Inferior parietal cortex (tissue), 1 donor: ENCODE measurements around the gene ALDH4A1.

Experiments used
- DNase-seq: peaks from one replicate; pipeline ENCODE4 v3.0.0-alpha.2; 2016; ENCODE audit errors: extremely low spot score

Gene ALDH4A1

DNA sequence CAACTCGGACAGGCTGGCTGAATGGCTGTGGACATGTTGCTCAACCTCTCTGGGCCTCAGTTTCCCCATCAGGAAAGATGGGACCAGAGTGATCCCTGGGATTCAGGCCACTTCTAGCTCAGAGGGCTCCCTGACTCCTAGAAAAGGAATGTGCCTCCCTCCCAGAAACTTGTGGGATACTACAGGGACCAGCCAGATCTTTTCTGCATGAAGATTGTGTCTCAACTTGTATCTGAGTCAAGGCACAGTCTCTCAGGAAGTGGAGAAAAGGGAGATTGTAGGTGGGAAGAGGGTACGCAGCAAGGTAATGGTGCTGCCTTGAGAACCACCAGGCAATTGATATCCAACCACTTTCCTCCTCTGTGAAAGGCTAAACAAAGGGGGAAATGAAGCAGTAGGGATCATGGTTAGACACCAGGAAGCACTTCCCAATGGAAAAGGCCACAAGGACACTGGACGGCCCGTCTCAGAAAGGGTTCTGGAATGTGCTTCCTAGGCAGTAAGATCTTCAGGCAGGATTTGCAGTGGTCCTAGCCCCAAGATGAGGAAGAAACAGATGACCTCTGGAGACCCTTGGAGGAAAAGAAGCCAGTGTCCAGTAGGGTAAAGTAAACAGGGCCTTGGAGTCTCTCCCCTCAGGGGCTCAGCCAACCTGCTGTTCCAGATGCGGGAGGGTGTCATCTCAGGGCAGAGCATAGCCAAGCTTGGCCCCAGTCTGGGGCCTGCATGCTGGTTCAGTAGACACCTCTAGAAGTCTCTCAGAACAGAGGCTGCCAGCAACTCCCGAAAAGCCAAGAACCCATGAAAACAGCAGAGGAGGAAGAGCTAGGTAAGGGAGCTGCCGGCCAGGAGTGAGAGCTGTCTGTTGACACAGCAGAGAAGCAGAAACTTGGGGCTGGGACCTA lies 37.3 kb upstream of the ALDH4A1 start:
- no peak for DNase-seq

DNA sequence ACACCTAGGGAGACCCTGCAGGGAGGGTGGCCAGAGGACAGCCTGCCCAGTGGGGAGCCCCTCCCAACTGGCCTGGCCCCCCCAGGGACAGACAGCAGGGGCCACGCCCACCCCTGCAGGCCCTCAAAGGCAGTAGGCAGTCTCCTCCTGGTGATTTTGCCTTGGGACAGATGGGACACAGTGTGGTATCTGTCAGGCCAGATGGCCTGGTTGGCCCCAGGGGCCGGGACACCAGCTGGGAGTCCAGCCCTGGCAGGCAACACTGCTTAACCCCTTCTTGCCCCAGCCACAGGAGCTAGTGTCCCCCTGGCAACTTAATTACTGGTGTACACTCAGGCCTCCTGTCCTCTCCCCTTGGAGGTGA lies 36.3 kb upstream of the ALDH4A1 start:
- DNase-seq = no peak

DNA sequence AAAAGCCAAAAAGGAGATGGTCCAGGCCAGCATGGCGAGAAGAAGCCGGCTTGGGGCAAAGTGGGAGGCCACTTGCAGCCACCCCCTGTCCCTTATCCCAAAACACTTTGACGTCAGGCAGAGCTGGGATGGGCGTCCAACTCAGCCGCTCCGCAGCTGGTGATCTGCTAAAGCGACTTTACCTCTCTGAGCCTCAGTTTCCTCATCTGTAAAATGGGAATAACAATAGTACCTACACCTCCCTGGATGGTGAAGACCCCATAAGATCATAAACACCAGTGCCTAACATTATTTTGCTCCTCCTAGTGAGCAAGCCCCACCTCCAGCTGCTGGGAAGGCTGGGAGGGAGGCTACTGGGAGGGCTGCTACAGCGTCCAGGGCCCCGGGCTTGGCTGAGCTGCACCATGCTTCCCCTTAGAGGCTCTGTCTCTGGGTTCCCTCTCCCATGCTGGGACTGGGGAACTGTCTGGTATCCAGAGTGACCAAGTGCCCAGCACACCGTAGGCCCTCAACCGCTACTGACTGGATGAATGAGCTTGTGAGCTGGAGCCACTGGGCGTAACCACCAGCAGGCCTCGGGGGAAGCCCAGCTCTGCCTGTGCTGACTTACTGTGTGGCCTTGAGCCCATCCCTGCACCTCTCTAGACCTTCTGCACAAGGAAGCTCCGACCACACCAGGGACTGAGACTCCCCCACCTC lies 35.8 kb upstream of the ALDH4A1 start:
- no peak for DNase-seq

DNA sequence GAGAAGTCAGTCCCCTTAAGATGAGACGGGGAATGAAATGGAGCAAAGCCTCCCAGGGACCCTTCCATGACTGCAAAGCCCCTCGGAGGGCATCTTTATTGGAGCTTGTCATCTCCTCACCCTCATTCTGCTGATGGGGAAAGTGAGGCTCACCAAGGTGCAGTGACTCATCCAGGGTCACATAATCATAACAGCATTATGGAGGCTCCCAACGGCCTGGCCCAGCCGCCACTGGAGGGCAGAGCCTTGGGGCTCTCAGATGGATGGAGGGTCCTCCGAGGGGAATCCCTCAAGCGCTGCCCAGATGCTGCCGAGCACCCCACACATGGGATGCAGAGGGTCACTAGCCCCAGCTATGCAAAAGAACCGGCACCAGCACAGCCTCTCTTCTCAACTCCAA lies 35.2 kb upstream of the ALDH4A1 start:
- DNase-seq = no peak

DNA sequence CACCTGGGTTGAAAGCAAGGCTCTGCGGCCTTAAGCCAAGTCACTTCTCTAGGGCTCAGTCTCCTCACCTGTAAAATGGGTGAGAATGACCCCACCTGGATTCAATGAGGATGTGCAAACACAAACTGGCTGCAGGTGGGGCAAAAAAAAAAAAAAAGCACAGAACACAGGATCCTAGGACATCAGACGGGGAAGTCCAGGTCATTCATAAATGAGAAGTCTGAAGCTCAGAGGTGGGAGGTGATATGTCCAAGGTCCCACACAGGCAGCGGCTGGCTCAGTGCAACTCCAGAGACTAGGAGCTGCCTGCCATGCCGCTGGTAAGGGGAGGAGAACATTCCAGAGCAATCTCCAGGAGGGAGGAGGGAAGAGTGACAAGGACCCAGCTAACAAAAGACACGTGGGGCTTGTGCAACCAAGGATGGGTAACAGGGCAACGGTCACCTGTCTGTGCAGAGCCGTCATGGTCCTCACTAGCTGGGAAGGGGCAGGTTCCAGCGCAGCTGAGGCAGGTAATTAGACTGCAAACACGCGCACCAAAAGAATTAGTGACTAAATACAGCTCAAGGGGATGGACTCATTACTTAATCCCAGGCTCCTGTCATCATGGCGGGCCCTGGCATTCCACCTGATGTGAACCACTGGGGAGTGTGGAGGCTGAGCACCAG lies 34.6 kb upstream of the ALDH4A1 start:
- no peak for DNase-seq

DNA sequence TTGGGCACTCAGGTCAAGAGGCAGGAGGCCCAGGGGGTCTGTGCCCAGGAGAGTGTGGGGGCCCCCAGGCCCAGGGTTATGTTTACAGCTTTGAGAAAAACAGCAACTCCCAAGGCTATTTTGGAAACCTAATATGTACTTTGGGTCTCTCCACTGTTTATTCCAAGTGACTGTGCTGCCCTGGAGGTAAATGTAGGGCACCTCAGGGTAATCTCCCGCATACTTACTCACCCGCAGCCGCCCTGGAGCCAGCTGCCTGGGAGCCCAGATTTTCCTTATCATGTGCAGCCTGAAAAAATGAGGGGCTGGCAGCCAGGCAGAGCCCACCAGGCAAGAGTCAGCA lies 34.1 kb upstream of the ALDH4A1 start:
- DNase-seq = no peak

DNA sequence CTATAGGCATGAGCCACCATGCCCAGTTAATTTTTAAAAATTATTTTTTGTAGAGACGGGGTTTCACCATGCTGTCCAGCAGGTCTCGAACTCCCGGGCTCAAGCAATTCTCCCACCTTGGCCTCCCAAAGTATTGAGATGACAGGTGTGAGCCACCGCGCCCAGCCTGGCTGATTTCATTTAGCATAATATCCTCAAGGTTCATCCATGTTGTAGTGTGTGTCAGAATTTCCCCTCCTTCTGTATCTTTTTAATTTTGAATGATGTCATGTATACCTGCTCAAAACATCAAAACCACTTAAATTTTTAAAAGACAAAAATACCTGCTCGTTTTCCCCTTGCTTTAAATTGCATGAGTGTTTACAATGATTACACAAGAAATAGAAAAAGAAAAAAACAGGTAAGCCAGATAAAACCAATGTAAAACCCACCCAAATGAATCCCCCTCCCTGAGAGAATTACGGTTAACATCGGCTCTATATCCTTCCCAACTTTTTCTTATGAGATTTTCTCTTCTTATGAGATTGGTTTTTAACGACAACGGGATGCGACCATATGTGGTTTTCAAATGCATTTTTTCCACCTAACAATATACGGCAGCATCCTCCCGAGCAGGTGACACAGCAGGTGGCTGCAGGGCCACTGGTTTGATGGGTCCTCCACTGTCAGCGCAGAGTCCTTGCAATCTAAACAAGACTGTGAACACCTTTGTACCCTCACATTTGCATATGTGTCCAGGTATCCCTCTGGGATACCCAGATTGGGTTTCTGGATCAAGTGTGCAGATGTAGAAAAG lies 32.0 kb upstream of the ALDH4A1 start:
- DNase-seq = no peak

DNA sequence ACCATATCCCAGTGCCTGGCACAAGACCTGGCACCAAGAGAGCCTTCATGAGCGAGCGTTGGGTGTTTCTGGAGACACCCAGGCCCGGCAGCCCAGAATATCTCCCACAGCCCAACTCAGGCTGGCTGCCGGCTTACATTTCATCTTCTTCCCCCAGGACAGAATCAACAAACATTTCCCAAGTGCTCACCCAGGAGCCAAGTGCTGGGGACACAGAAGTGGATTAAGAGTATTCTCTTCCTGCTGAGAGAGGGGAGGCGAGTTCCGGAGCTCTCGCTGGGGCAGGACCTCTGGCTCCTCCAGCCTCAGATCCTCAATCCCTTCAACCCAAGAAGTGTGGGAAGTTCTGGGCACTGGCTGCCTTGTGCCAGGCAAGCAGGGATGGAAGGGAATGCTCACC lies 30.5 kb upstream of the ALDH4A1 start:
- DNase-seq = no peak

DNA sequence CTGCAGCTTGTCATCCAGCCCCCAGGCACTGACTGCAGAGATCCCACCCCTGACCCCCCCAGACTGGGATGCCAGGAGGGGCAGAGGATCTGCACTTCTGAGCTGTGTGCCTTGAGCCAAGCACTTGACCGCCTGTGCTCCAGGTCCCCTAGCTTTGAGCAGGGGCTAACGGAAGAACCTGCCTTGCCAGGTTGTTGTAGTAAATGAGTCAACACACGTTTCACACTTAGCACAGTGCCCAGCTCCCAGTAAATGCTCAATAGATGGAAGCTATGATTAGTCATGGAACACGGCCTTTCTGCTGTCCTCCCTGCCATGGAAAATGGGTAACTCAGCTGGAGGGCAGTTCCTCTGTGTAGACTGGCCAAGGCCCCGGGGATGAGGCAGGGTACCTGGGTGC lies 30.0 kb upstream of the ALDH4A1 start:
- no peak for DNase-seq

DNA sequence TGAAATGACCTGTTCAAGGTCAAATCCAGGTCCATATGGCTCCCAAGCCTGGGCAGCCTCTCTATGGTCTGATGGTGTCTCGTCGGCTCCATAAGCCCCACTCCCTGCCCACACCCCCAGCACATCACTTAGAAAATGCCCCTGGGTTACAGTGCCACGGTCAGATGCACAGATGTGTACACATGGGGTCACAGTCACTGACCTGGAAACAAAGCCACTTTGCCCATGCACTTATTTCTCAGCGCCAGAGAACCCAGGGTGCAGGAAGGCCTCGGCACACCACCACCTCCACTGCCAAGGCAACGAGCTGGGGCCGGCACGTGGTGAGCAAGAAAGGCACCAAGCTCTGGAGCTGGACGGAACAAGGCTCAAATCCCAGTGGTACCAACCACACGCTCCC lies 29.4 kb upstream of the ALDH4A1 start:
- DNase-seq = no peak

DNA sequence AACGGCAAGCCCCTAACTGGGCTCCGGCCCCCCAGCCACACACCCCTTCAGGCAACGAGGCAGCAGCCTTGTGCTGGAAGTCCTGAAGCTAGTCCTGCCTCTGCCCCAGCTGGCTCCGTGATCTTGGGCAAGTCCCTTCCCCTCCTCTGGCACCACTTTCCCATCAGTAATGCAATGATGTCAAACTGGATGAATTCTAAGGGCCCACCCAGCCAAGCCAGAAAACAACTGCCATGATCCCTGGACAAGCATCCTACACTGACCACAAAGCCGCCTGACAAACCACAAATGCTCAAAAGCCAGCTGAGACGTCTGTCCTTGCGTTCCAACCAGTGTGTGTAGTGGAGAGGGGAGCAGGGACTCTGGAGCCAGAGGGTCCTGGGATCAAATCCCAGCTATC lies 27.3 kb upstream of the ALDH4A1 start:
- no peak for DNase-seq

DNA sequence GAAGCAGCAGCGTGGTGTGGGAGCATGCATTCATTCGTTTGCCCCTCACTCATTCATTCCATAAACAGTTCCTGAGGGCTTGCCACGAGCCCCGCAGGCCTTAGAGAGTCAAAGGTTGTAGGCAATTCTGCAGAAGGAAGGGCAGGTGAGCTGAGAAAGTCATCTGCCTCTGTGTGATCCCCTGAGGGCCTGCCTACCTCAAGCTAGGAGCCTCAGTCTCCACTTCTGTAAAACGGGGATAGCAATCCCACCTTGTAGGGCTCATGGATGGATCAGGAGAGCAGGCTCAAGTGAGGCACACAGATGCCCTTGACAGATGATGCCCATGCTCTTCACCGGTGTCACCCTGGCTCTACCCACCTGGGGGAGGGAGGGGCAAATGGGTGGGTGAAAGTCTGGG lies 26.6 kb upstream of the ALDH4A1 start:
- DNase-seq = no peak

DNA sequence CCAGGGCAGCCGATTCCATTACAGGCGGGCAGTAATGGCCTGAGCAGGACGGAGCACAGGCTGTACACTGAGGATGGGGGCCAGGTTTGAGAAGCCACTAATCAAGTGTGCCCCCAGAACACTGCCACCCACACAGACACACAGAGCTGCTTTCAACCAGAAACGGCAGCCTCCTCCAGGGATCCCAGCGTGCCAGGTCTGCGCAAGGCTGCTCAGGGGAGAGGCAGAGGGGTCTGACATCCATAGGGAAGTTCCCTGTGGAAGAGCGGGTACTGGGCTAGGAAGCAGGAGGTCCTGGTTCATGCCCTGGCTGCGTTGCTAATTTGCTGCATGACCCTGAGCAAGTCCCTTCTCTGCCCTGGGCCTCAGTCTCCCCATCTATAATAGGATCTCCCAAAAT lies 26.1 kb upstream of the ALDH4A1 start:
- DNase-seq = no peak

DNA sequence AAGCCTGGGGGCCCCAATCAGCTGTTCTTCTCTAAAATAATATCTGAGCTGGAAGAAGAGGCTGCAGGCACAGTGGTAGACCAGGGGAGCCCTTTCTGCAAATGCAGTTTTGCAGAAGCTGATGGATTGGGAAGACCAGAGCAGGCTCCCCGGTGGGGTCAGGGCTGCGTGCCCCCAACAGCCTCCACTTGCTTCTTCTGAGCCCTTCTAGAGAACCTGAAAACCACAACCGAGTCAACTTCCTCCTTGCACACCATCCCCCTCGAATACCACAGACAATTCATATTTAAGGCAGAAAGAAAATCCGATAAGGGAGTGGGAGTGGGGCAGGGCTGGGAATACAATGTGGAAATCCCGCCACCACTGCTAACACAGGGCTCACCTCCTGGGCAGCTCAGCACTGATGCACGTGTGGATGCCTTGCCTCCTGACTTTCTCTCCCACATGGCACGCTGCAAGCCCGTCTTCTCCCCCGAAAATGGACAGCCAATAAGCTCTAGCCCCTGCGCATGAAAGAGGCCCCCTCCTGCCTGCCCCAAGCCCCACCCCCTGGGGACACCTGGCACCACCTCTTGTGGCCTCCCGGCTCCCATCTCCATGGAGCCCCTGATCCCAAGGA lies 25.4 kb upstream of the ALDH4A1 start:
- no peak for DNase-seq

DNA sequence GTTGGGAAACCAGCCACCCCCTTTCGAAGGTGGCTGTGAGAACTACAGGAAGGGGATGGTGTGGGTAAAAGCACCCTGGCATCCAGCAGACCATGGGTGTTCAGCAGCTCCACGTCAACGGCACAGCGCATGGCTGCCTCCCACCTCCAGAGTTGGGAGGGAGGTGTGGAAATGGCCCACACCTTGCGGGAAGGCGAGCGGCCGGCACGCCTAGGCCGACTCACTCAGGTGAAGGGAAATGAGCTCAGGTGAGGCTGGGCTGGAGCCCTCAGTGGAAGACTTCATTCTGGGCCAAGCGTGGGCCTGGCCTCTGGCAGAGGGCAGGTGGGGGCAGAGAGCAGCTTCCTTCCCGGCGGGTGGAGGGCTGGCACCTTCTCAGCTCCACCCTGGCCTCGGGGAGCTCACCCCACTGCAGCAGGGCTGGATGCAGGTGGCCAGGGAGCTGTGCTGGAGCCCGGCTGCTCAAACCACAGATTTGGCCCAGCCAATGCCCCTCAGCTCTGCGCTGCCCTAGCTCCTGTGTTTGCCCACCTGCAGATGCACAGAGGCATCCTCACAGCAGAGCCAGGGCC lies 24.8 kb upstream of the ALDH4A1 start:
- no peak for DNase-seq

DNA sequence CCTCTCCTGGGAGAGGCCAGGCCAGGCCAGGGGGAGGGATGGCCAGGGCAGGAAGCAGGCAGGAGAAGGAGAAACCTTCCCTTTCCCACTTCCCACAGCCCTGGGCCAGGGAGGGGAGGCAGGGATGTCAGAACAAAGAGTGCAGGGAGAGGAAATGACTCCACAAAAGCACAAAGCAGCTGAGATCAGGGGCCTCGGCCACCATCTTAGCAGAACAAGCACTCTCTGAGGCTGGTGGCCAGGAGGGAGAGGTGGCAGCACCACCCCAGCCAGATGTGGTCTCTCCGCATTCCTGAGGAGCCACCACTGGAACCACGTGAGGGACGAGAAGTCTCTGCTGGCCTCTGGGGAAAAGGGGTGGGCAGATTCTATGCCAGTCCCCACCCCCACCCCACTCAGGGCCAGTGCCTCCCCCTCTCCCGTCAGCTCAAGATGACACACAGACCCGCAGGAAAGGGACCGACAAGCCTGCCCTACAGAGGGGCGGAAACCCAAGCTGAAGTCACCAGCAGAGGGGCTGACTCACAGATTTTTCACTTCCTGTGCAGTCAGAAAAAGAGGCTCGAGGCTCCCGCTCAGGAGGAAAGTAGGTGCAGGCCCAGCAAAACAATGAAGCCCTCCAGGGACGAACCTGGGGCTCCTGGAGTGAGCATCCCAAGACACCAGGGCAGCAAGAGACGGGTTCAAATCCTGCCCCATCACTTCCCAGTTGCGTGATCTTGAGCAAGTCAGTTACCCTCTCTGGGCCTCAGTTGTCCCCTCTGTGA lies 24.1 kb upstream of the ALDH4A1 start:
- no peak for DNase-seq

DNA sequence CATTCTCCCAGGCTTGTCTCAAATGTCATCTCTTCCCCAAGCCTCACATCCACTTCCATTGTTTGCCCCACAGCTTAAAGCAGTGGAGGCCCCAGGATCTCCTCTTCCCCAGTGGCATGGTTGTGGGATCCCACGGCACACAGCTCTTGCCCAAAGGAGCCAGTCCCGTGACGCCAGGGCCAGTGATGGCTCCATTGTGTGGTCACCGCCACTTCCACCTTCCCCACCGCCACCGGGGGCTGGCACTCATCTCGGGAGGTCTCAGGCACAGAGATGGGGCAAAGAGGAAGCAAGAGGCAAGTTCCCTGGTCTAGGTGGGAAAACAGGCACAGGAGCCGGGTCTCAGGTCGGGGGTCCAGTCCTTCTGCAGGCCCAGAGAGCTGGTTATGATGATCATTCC lies 22.9 kb upstream of the ALDH4A1 start:
- DNase-seq = no peak

DNA sequence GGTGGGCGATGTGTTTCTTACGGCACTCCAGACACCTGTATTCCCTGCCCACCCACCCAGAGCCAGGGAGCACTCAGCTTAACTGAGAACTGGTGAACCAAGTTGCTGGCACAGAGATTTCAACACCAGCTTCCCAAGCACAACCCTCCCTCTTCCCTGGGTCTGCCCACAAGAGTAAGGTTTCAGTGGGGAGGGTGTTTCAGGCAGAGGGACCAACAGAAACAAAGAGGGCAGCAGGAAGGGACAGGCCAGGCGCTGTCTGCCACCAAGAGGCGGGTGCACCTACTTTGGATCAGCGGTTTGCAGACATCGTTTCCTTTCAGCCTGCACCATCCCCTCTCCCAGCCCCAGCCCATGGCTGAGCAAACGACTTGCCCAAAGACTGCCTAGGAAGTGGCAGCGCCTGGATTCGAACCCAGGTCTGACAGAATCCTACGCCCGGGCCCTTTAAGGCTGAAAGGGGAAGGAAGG lies 21.9 kb upstream of the ALDH4A1 start:
- no peak for DNase-seq

DNA sequence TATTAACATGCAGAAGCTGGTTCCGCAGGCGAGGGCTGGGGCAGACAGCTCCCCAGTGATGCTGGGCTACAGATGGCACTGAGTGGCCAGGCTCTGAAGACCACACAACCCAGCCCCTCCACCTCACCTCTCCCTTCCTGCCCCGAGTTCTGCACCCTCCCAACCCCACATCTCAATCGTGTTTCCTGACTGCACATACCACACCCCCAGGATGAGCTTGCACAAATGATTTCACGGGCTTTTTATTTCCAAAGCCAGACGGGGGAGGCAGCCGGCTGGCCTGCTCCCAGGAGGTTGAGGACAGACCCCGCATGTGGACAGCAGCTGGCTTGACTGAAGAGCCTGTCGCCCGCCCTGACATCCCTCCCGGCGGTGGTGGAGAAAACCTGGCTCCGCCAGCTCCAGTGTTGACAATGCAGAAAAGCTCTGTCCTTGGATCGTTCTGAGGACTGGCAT lies 21.4 kb upstream of the ALDH4A1 start:
- DNase-seq = no peak
